Stimulated activated CD8-positive, alpha-beta memory T cell treated with anti-CD3 and anti-CD28 coated beads, Interleukin-12 subunit alpha, Interleukin-12 subunit beta, amount 100 ng/mL, for 1 hour (primary cell): Measurements from ENCODE around the gene NDUFS5.
"Not testable (repeated sequence)": the region's sequence is repeated elsewhere in the genome, so short reads cannot be mapped to it uniquely, and the experiment has no call there.

Source experiments
- DNase-seq: peaks from one replicate; pipeline ENCODE4 v3.0.0-alpha.2; 2020; ENCODE audit warnings: low read depth

Gene NDUFS5

GRCh38 chr1:39026051-39026865 is at the start of gene NDUFS5:
NDUFS5 (plus strand) TSS chr1:39026350; CDS start chr1:39028725, 2,375 bp downstream.
- peak; percentile 64 for DNase-seq

- DNase-seq, result peak; percentile 33
Measured at GRCh38 chr1:38977399-38978244, 48.5 kb upstream of the NDUFS5 start.

GRCh38 chr1:38978245-38978542 is 48.0 kb upstream of the NDUFS5 start:
- DNase-seq, result not testable (repeated sequence)

- not testable (repeated sequence) for DNase-seq
Measured at GRCh38 chr1:38979380-38979779, 46.8 kb upstream of the NDUFS5 start.

- no peak for DNase-seq
Measured at GRCh38 chr1:38989979-38990378, 36.2 kb upstream of the NDUFS5 start.

GRCh38 chr1:38990386-38990737 is 35.8 kb upstream of the NDUFS5 start:
- no peak for DNase-seq

- peak; percentile 86 for DNase-seq
Measured at GRCh38 chr1:38990738-38991637, 35.2 kb upstream of the NDUFS5 start, which contains the start of gene AKIRIN1. AKIRIN1 (plus strand) TSS chr1:38991276; CDS start chr1:38991381, 105 bp downstream.

GRCh38 chr1:38991638-38992411 is 34.3 kb upstream of the NDUFS5 start:
- no peak for DNase-seq

- DNase-seq, result no peak
Measured at GRCh38 chr1:38992412-38993111, 33.6 kb upstream of the NDUFS5 start.

GRCh38 chr1:38994196-38994595 is 32.0 kb upstream of the NDUFS5 start:
- no peak for DNase-seq

- DNase-seq, result no peak
Measured at GRCh38 chr1:38997034-38997900, 28.9 kb upstream of the NDUFS5 start.

GRCh38 chr1:38997901-38998190 is 28.3 kb upstream of the NDUFS5 start:
- DNase-seq, result no peak

- DNase-seq, result no peak
Measured at GRCh38 chr1:39001516-39002421, 24.4 kb upstream of the NDUFS5 start.

GRCh38 chr1:39003281-39003680 is 22.9 kb upstream of the NDUFS5 start:
- DNase-seq, result no peak

GRCh38 chr1:39003794-39004193 is 22.4 kb upstream of the NDUFS5 start:
- no peak for DNase-seq

- no peak for DNase-seq
Measured at GRCh38 chr1:39006287-39006686, 19.9 kb upstream of the NDUFS5 start.

- no peak for DNase-seq
Measured at GRCh38 chr1:39006726-39007645, 19.2 kb upstream of the NDUFS5 start.

- DNase-seq, result not testable (repeated sequence)
Measured at GRCh38 chr1:39014956-39015355, 11.2 kb upstream of the NDUFS5 start.
